ENCODE measurements around the gene PDLIM5.

The PDLIM5 gene

DNA sequence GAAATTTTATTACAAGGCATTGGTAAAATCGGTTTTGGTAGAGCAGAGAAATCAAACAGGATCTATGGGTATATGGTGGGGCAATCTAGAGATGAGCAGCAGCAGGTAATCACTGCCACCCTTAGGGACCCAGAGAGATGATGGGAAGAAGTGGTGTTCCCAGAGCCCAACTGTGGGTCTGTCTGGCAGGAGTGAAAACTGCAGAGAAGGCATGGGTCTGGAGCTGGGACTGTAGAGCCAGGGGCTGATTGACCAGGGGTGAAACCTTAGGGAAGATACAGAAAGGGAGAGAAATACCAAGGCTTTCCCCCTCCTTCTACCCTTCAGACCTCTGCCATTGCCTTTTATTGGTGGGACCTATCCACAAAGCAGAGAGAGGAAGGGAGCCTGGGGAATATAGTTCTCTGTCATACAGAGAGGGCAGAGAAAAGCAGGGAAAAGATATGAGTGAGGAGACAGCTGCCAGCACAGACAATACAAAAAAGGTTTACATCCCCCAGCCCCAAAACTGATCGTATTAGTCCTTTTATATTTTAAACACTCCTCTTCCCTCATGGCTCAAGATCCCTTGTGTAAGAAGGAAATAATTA, 28.7 kb downstream of the PDLIM5 start:
- Histone ChIP-seq H3K4me3 (ENCODE audit: low read length) (no peak overlapping the region), H3K27me3 (ENCODE audit: control insufficient read depth, low read length) (no peaks in the 10 kb centered on the region), H3K36me3 (ENCODE audit: control insufficient read depth, low read length) (no peaks in the 10 kb centered on the region), H3K79me2 (ENCODE audit: control insufficient read depth, low read length) (no peaks in the 10 kb centered on the region), H3K27ac (ENCODE audit: low read depth, low read length) (no peak overlapping the region), H3K9me2 (replicated peaks; ENCODE audit: control insufficient read depth, low read length) (no peaks in the 10 kb centered on the region), H3F3A (ENCODE audit: control insufficient read depth, insufficient read depth) (no peaks in the 10 kb centered on the region), H3K4me1 (ENCODE audit: control insufficient read depth, low read length) (no peaks in the 10 kb centered on the region), H4K20me1 (ENCODE audit: control insufficient read depth, insufficient read depth, low read depth, low read length) (no peaks in the 10 kb centered on the region), H3K4me2 (ENCODE audit: low read length) (no peak overlapping the region), H3K9me3 (ENCODE audit: control insufficient read depth, insufficient read depth, low read length) (no peaks in the 10 kb centered on the region)
- TF ChIP-seq EZH2phosphoT487 (IDR thresholded peaks at IDR 0.05; ENCODE audit: borderline replicate concordance, low read length), result no peak
- TF ChIP-seq, protein P1, sequence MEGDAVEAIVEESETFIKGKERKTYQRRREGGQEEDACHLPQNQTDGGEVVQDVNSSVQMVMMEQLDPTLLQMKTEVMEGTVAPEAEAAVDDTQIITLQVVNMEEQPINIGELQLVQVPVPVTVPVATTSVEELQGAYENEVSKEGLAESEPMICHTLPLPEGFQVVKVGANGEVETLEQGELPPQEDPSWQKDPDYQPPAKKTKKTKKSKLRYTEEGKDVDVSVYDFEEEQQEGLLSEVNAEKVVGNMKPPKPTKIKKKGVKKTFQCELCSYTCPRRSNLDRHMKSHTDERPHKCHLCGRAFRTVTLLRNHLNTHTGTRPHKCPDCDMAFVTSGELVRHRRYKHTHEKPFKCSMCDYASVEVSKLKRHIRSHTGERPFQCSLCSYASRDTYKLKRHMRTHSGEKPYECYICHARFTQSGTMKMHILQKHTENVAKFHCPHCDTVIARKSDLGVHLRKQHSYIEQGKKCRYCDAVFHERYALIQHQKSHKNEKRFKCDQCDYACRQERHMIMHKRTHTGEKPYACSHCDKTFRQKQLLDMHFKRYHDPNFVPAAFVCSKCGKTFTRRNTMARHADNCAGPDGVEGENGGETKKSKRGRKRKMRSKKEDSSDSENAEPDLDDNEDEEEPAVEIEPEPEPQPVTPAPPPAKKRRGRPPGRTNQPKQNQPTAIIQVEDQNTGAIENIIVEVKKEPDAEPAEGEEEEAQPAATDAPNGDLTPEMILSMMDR (IDR thresholded peaks at IDR 0.05; ENCODE audit: low read depth, low read length, poor library complexity, severe bottlenecking), result no peak

DNA sequence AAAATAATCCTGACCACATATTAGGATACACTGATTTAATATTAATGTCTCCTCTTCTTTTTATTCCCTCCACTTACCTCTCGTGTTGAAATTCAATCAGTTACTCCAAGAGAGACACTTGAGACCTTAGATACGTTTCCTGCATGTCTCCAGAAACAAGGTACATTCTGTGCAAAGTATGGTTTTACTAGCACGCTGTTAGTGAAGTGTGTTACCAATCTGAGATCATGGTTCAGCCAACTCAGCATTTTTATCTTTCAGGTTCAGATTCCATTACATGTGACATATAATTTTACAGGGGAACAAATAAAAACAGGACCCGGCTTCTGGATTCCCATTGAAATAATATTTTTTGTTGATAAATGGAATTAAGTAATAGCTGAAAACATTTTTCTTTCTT, 32.2 kb downstream of the PDLIM5 start:
- TF ChIP-seq, protein P1 (IDR thresholded peaks at IDR 0.05; ENCODE audit: low read depth, low read length, poor library complexity, severe bottlenecking), result no peak
- TF ChIP-seq EZH2phosphoT487 (IDR thresholded peaks at IDR 0.05; ENCODE audit: borderline replicate concordance, low read length), result no peak
- no peaks in the 10 kb centered on the region for H3F3A ChIP-seq (ENCODE audit: control insufficient read depth, insufficient read depth)
- no peaks in the 10 kb centered on the region for H4K20me1 ChIP-seq (ENCODE audit: control insufficient read depth, insufficient read depth, low read depth, low read length)
- no peaks in the 10 kb centered on the region for H3K27me3 ChIP-seq (ENCODE audit: control insufficient read depth, low read length)
- H3K9me2 ChIP-seq (replicated peaks; ENCODE audit: control insufficient read depth, low read length), result no peaks in the 10 kb centered on the region
- no peak overlapping the region for H3K4me2 ChIP-seq (ENCODE audit: low read length)
- H3K4me3 ChIP-seq (ENCODE audit: low read length), result no peak overlapping the region
- H3K36me3 ChIP-seq (ENCODE audit: control insufficient read depth, low read length), result no peaks in the 10 kb centered on the region
- no peaks in the 10 kb centered on the region for H3K9me3 ChIP-seq (ENCODE audit: control insufficient read depth, insufficient read depth, low read length)
- H3K27ac ChIP-seq (ENCODE audit: low read depth, low read length), result no peak overlapping the region
- no peaks in the 10 kb centered on the region for H3K79me2 ChIP-seq (ENCODE audit: control insufficient read depth, low read length)
- no peaks in the 10 kb centered on the region for H3K4me1 ChIP-seq (ENCODE audit: control insufficient read depth, low read length)

DNA sequence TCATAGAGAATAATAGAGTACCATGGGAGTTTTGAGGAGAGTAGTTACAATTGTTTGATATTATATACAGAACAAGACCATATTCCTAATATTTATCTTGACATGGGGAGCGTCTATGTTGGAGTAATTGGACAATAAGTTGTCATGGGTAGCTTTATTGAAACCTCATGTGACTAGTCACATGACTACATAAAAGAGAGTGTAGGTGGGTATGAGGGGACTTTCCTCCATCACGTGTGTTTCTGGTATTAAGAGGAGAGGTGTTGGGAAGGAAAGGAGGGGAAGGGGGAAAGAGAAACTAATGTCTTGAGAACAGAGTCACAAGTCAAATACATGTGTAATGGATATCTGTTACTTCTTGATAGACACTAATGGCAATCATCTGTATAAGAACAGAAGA, 33.1 kb downstream of the PDLIM5 start:
- H3K4me1 ChIP-seq (ENCODE audit: control insufficient read depth, low read length), result no peaks in the 10 kb centered on the region

More for the DNA sequence above, 33.1 kb downstream of the PDLIM5 start:
- no peaks in the 10 kb centered on the region for H3K9me2 ChIP-seq (replicated peaks; ENCODE audit: control insufficient read depth, low read length)
- no peak overlapping the region for H3K4me2 ChIP-seq (ENCODE audit: low read length)
- no peak for TF ChIP-seq EZH2phosphoT487 (IDR thresholded peaks at IDR 0.05; ENCODE audit: borderline replicate concordance, low read length)
- TF ChIP-seq, protein P1 (IDR thresholded peaks at IDR 0.05; ENCODE audit: low read depth, low read length, poor library complexity, severe bottlenecking), result no peak
- no peaks in the 10 kb centered on the region for H4K20me1 ChIP-seq (ENCODE audit: control insufficient read depth, insufficient read depth, low read depth, low read length)
- no peaks in the 10 kb centered on the region for H3K27me3 ChIP-seq (ENCODE audit: control insufficient read depth, low read length)
- H3K27ac ChIP-seq (ENCODE audit: low read depth, low read length), result no peak overlapping the region
- no peaks in the 10 kb centered on the region for H3K79me2 ChIP-seq (ENCODE audit: control insufficient read depth, low read length)
- no peaks in the 10 kb centered on the region for H3K9me3 ChIP-seq (ENCODE audit: control insufficient read depth, insufficient read depth, low read length)
- H3K4me3 ChIP-seq (ENCODE audit: low read length), result no peak overlapping the region
- H3F3A ChIP-seq (ENCODE audit: control insufficient read depth, insufficient read depth), result no peaks in the 10 kb centered on the region
- H3K36me3 ChIP-seq (ENCODE audit: control insufficient read depth, low read length), result no peaks in the 10 kb centered on the region
